ENCODE results near the gene VIPR2.

VIPR2 gene

DNA sequence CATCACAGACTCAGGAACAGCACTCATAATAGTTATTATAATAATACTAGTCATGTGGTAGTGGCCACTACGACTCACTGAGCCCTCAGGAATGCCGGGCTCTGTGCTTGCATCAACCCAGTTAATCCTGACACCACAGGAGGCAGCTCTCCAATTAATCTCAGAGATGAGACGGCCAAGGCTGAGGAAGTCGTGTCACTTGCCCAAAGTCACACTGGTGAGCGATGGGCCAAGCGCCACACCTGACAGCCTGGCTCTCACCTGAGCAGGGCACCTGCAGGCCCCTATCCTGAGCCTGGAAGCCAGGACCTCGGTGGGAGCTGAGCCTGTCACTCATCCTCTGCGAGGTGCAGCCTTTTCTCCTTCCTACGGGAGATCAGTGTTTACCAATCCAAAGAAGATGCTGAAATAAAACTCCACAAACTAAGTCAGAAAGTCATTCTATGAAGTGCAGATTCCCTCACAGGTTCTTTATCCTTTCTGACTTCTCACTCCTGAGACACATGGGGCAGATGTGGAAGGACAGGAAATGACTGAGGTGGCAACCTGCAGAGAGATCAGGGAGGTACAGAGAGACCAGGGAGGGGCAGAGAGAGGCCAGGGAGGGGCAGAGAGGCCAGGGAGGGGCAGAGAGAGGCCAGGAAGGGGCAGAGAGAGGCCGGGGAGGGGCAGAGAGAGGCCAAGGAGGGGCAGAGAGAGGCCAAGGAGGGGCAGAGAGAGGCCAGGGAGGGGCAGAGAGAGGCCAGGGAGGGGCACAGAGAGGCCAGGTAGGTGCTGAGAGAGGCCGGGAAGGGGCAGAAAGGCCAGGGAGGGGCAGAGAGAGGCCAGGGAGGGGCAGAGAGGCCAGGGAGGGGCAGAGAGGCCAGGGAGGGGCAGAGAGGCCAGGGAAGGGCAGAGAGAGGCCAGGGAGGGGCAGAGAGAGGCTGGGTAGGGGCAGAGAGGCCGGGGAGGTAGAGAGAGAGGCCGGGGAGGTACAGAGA lies 38.5 kb downstream of the VIPR2 start:
- ATAC-seq (ENCODE audit: insufficient read depth, low read depth), result no peak
- H3K9ac ChIP-seq (ENCODE audit: low read depth, low read length), result no peak overlapping the region
- H3K4me1 ChIP-seq (ENCODE audit: insufficient read depth, low read length), result no peaks in the 10 kb centered on the region
- H3K79me2 ChIP-seq (ENCODE audit: insufficient read depth, low read length), result no peaks in the 10 kb centered on the region
- no peaks in the 10 kb centered on the region for H3K27me3 ChIP-seq (ENCODE audit: insufficient read depth, low read length, poor library complexity)
- DNase-seq, result no peak
- no peak overlapping the region for H3K4me3 ChIP-seq (ENCODE audit: low read depth in 1 of 2, low read length in 2 of 2)
- TF ChIP-seq EZH2 (IDR thresholded peaks at IDR 0.05; ENCODE audit: borderline replicate concordance, low read depth, low read length, severe bottlenecking), result no peak
- TF ChIP-seq, protein P1, sequence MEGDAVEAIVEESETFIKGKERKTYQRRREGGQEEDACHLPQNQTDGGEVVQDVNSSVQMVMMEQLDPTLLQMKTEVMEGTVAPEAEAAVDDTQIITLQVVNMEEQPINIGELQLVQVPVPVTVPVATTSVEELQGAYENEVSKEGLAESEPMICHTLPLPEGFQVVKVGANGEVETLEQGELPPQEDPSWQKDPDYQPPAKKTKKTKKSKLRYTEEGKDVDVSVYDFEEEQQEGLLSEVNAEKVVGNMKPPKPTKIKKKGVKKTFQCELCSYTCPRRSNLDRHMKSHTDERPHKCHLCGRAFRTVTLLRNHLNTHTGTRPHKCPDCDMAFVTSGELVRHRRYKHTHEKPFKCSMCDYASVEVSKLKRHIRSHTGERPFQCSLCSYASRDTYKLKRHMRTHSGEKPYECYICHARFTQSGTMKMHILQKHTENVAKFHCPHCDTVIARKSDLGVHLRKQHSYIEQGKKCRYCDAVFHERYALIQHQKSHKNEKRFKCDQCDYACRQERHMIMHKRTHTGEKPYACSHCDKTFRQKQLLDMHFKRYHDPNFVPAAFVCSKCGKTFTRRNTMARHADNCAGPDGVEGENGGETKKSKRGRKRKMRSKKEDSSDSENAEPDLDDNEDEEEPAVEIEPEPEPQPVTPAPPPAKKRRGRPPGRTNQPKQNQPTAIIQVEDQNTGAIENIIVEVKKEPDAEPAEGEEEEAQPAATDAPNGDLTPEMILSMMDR (IDR thresholded peaks at IDR 0.05; ENCODE audit: borderline replicate concordance, extremely low read depth, low read length, poor library complexity, severe bottlenecking), result no peak
- H3K9me3 ChIP-seq (ENCODE audit: insufficient read depth, low read length, severe bottlenecking), result no peaks in the 10 kb centered on the region
- H3K4me2 ChIP-seq (ENCODE audit: insufficient read depth, low read length), result no peak overlapping the region
- peak overlapping the region; percentile 29 for H3K27ac ChIP-seq (ENCODE audit: low read length)
- peaks cover 91% of the 10 kb centered on the region for H3K36me3 ChIP-seq (ENCODE audit: insufficient read depth, low read length)
- no peaks in the 10 kb centered on the region for H4K20me1 ChIP-seq (ENCODE audit: insufficient read depth, low read length)
- no peak overlapping the region for H2AFZ ChIP-seq (ENCODE audit: low read depth, low read length)

DNA sequence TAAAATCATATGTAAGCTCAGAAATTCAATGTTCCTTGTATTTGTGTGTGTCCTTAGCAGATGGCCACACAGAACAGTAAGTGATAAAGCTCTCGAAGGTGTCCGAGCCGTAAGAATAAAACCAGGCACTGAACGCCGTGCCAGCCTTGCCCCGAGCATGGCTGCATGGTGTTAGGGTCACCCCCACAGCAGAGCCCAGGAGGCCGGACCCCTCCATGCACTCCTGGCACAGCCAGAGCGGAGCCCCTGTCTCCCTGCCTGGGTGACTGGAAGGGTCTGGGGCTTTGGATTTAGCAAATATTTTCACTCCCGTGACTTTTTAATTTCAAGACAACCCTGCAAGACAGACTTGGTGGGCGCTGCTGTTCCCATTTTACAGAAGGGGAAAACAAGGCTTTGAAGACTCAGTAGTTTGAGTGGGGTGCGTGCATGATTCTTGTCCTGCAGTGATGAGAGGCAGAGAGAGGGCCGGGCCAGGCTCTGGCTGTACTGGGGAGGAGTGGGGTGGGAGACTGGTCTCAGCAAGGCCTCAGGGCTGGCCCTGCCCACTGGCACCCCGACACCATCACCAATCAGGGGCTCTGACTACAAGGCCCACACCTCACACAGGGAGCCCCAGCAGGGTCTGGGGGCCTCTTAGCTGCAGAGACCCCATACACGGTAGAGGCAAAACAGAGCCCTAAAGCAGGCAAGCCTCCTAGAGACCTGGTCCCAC lies 39.4 kb downstream of the VIPR2 start:
- Histone ChIP-seq H3K27me3 (ENCODE audit: insufficient read depth, low read length, poor library complexity) (no peaks in the 10 kb centered on the region), H3K27ac (ENCODE audit: low read length) (peak overlapping the region; percentile 60), H2AFZ (ENCODE audit: low read depth, low read length) (no peak overlapping the region), H3K9me3 (ENCODE audit: insufficient read depth, low read length, severe bottlenecking) (no peaks in the 10 kb centered on the region), H4K20me1 (ENCODE audit: insufficient read depth, low read length) (0 out of 2 replicates have a peak, but pooled peaks cover 2% of the 10 kb centered on the region), H3K79me2 (ENCODE audit: insufficient read depth, low read length) (0 out of 2 replicates have a peak, but pooled peaks cover 4% of the 10 kb centered on the region), H3K4me2 (ENCODE audit: insufficient read depth, low read length) (no peak overlapping the region), H3K4me1 (ENCODE audit: insufficient read depth, low read length) (no peaks in the 10 kb centered on the region), H3K9ac (ENCODE audit: low read depth, low read length) (no peak overlapping the region), H3K4me3 (ENCODE audit: low read depth in 1 of 2, low read length in 2 of 2) (no peak overlapping the region), H3K36me3 (ENCODE audit: insufficient read depth, low read length) (peaks cover 96% of the 10 kb centered on the region)
- no peak for ATAC-seq (ENCODE audit: insufficient read depth, low read depth)
- no peak for DNase-seq
- TF ChIP-seq, protein P1 (IDR thresholded peaks at IDR 0.05; ENCODE audit: borderline replicate concordance, extremely low read depth, low read length, poor library complexity, severe bottlenecking), result no peak
- TF ChIP-seq EZH2 (IDR thresholded peaks at IDR 0.05; ENCODE audit: borderline replicate concordance, low read depth, low read length, severe bottlenecking), result no peak

DNA sequence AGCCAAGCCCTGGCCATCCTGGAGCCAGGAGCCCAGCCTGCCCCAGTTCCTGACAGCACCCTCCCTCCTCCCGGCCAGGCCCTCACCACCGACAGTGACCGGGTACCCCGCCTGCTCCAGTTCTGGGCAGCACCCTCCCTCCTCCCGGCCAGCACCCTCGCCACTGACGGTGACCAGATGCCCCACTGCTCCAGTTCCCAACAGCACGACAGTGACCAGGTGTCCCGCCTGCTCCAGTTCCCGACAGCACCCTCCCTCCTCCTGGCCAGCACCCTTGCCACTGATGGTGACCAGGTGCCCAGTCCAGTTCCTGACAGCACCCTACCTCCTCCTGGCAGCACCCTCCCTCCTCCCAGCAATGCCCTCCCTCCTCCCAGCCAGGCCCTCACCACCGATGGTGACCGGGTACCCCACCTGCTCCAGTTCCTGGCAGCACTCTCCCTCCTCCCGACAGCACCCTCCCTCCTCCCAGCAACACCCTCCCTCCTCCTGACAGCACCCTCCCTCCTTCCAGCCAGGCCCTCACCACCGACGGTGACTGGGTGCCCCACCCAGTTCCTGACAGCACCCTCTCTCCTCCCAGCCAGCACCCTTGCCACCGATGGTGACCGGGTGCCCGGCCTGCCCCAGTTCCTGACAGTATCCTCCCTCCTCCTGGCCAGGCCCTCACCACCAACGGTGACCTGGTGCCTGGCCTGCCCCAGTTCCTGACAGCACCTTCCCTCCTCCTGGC lies 40.3 kb downstream of the VIPR2 start:
- DNase-seq, result no peak
- no peaks in the 10 kb centered on the region for H3K4me1 ChIP-seq (ENCODE audit: insufficient read depth, low read length)

More for the DNA sequence above, 40.3 kb downstream of the VIPR2 start:
- H3K79me2 ChIP-seq (ENCODE audit: insufficient read depth, low read length), result 0 out of 2 replicates have a peak, but pooled peaks cover 7% of the 10 kb centered on the region
- H3K27ac ChIP-seq (ENCODE audit: low read length), result peak overlapping the region; percentile 60
- TF ChIP-seq, protein P1 (IDR thresholded peaks at IDR 0.05; ENCODE audit: borderline replicate concordance, extremely low read depth, low read length, poor library complexity, severe bottlenecking), result no peak
- no peak for TF ChIP-seq EZH2 (IDR thresholded peaks at IDR 0.05; ENCODE audit: borderline replicate concordance, low read depth, low read length, severe bottlenecking)
- 0 out of 2 replicates have a peak, but pooled peaks cover 4% of the 10 kb centered on the region for H4K20me1 ChIP-seq (ENCODE audit: insufficient read depth, low read length)
- ATAC-seq (ENCODE audit: insufficient read depth, low read depth), result peak; percentile 30; the same call in 2 of the 3 replicates
- no peak overlapping the region for H3K4me2 ChIP-seq (ENCODE audit: insufficient read depth, low read length)
- no peak overlapping the region for H2AFZ ChIP-seq (ENCODE audit: low read depth, low read length)
- H3K9ac ChIP-seq (ENCODE audit: low read depth, low read length), result no peak overlapping the region
- H3K4me3 ChIP-seq (ENCODE audit: low read depth in 1 of 2, low read length in 2 of 2), result no peak overlapping the region
- H3K27me3 ChIP-seq (ENCODE audit: insufficient read depth, low read length, poor library complexity), result no peaks in the 10 kb centered on the region
- H3K9me3 ChIP-seq (ENCODE audit: insufficient read depth, low read length, severe bottlenecking), result no peaks in the 10 kb centered on the region
- peaks cover 96% of the 10 kb centered on the region for H3K36me3 ChIP-seq (ENCODE audit: insufficient read depth, low read length)
